Mesendoderm (in vitro differentiated cells): Measurements from ENCODE around the gene CD22.

Experiments used
- DNase-seq: peaks from one replicate; pipeline ENCODE4 v3.0.0; 2013
- H2AK5ac ChIP-seq: 2 replicates; pipeline ENCODE4 v1.6.1; 2013; ENCODE audit warnings: low read length, inconsistent platforms
- H2BK120ac ChIP-seq: 2 replicates; pipeline ENCODE4 v1.6.1; 2013; ENCODE audit warnings: low read depth, mild to moderate bottlenecking, low read length, moderate library complexity, mixed read lengths
- H2BK15ac ChIP-seq: replicated peaks from 2 replicates; pipeline ENCODE4 v1.6.1; 2013; ENCODE audit warnings: low read depth, mild to moderate bottlenecking, moderate library complexity
- H2BK5ac ChIP-seq: 2 replicates; pipeline ENCODE4 v1.6.1; 2013; ENCODE audit warnings: low read length, inconsistent platforms
- H3K18ac ChIP-seq: 2 replicates; pipeline ENCODE4 v1.6.1; 2013; ENCODE audit warnings: mild to moderate bottlenecking, low read length, mixed read lengths
- H3K23ac ChIP-seq: one replicate; pipeline ENCODE4 v1.6.1; 2013; ENCODE audit warnings: low read length
- H3K27ac ChIP-seq: 2 replicates; pipeline ENCODE4 v1.5.1; 2013; ENCODE audit warnings: low read depth, mild to moderate bottlenecking, inconsistent platforms, low read length, moderate library complexity
- H3K27me3 ChIP-seq: 2 replicates; pipeline ENCODE4 v1.6.1; 2013; ENCODE audit warnings: low read length, control low read depth, mild to moderate bottlenecking, inconsistent platforms; ENCODE audit not compliant: insufficient read depth, poor library complexity
- H3K36me3 ChIP-seq: 2 replicates; pipeline ENCODE4 v1.6.1; 2013; ENCODE audit warnings: low read length, inconsistent platforms; ENCODE audit not compliant: control insufficient read depth, insufficient read depth
- H3K4ac ChIP-seq: one replicate; pipeline ENCODE4 v1.6.1; 2013; ENCODE audit warnings: low read depth, mild to moderate bottlenecking, low read length, moderate library complexity
- H3K4me1 ChIP-seq: 2 replicates; pipeline ENCODE4 v1.6.1; 2013; ENCODE audit warnings: low read depth, low read length, inconsistent platforms; ENCODE audit not compliant: control insufficient read depth
- H3K4me2 ChIP-seq: 2 replicates; pipeline ENCODE4 v1.6.1; 2013; ENCODE audit warnings: low read length
- H3K4me3 ChIP-seq: 2 replicates; pipeline ENCODE4 v1.5.1; 2013; ENCODE audit warnings: mild to moderate bottlenecking, low read length
- H3K56ac ChIP-seq: one replicate; pipeline ENCODE4 v1.6.1; 2013; ENCODE audit warnings: low read length
- H3K79me1 ChIP-seq: 2 replicates; pipeline ENCODE4 v1.6.1; 2013; ENCODE audit warnings: low read length, inconsistent platforms
- H3K79me2 ChIP-seq: 2 replicates; pipeline ENCODE4 v1.6.1; 2013; ENCODE audit warnings: mild to moderate bottlenecking, low read length; ENCODE audit not compliant: control insufficient read depth, insufficient read depth
- H3K9ac ChIP-seq: 2 replicates; pipeline ENCODE4 v1.6.1; 2013; ENCODE audit warnings: low read length, inconsistent platforms
- H4K5ac ChIP-seq: one replicate; pipeline ENCODE4 v1.6.1; 2013; ENCODE audit warnings: low read length
- H4K8ac ChIP-seq: one replicate; pipeline ENCODE4 v1.6.1; 2013; ENCODE audit warnings: low read depth, mild to moderate bottlenecking, control low read depth, low read length, moderate library complexity
- WGBS: extraction: QIAGEN DNeasy Blood & Tissue Kit; methylation state at CpG from one replicate; pipeline ENCODE4 v1.1.7; 2013; ENCODE audit warnings: low lambda C conversion rate, missing lambda C conversion rate; ENCODE audit not compliant: insufficient coverage; ENCODE audit errors: extremely low coverage; 5-methylcytosine and 5-hydroxymethylcytosine counted together

The CD22 gene

GRCh38 chr19:35297515-35297848 is 31.5 kb upstream of the CD22 start:
- Histone ChIP-seq H2BK15ac (no peak overlapping the region), H2BK5ac (no peak overlapping the region), H3K4me1 (no peaks in the 10 kb centered on the region), H3K4me3 (no peak overlapping the region), H4K5ac (no peak overlapping the region), H3K4ac (no peak overlapping the region), H3K36me3 (no peaks in the 10 kb centered on the region), H3K27ac (no peak overlapping the region), H3K4me2 (no peak overlapping the region), H2AK5ac (peak overlapping the region; percentile 25), H3K23ac (no peak overlapping the region), H3K79me2 (no peaks in the 10 kb centered on the region), H3K27me3 (no peaks in the 10 kb centered on the region), H3K9ac (no peak overlapping the region), H3K79me1 (no peaks in the 10 kb centered on the region), H3K56ac (no peak overlapping the region), H2BK120ac (no peak overlapping the region), H3K18ac (no peak overlapping the region), H4K8ac (no peak overlapping the region)
- 100% methylated on average over 2 of the region's 3 CpGs for WGBS
- DNase-seq: no peak

GRCh38 chr19:35297922-35298321 is 31.1 kb upstream of the CD22 start:
- no peak for DNase-seq
- H3K79me1 ChIP-seq: no peaks in the 10 kb centered on the region
- H2BK120ac ChIP-seq: no peak overlapping the region
- H3K9ac ChIP-seq: no peak overlapping the region
- WGBS: 100% methylated on average over 2 of the region's 2 CpGs
- H3K4ac ChIP-seq: no peak overlapping the region
- H3K4me1 ChIP-seq: no peaks in the 10 kb centered on the region
- no peak overlapping the region for H4K8ac ChIP-seq
- H3K36me3 ChIP-seq: no peaks in the 10 kb centered on the region
- no peak overlapping the region for H3K56ac ChIP-seq
- H3K27ac ChIP-seq: no peak overlapping the region
- H3K4me2 ChIP-seq: no peak overlapping the region
- no peak overlapping the region for H2BK5ac ChIP-seq
- H4K5ac ChIP-seq: no peak overlapping the region
- H3K23ac ChIP-seq: no peak overlapping the region
- H2AK5ac ChIP-seq: no peak overlapping the region
- H3K18ac ChIP-seq: no peak overlapping the region
- H3K27me3 ChIP-seq: no peaks in the 10 kb centered on the region
- no peak overlapping the region for H3K4me3 ChIP-seq
- H2BK15ac ChIP-seq: no peak overlapping the region
- H3K79me2 ChIP-seq: no peaks in the 10 kb centered on the region

GRCh38 chr19:35298561-35298972 is 30.4 kb upstream of the CD22 start:
- DNase-seq: no peak
- Histone ChIP-seq H3K27ac (no peak overlapping the region), H3K36me3 (no peaks in the 10 kb centered on the region), H3K4me2 (no peak overlapping the region), H3K27me3 (no peaks in the 10 kb centered on the region), H3K9ac (no peak overlapping the region), H3K79me1 (no peaks in the 10 kb centered on the region), H3K56ac (no peak overlapping the region), H3K4ac (no peak overlapping the region), H3K4me3 (no peak overlapping the region), H3K18ac (no peak overlapping the region), H4K8ac (no peak overlapping the region), H3K23ac (no peak overlapping the region), H3K79me2 (no peaks in the 10 kb centered on the region), H2BK15ac (no peak overlapping the region), H3K4me1 (no peaks in the 10 kb centered on the region), H2BK120ac (no peak overlapping the region), H2BK5ac (no peak overlapping the region), H2AK5ac (no peak overlapping the region), H4K5ac (no peak overlapping the region)
- WGBS: 100% methylated on average over 5 of the region's 5 CpGs

- WGBS: no CpG with 5 or more reads among the region's 55 CpGs
Measured at GRCh38 chr19:35299523-35300338, 29.3 kb upstream of the CD22 start.

GRCh38 chr19:35300339-35300649 is 28.7 kb upstream of the CD22 start:
- Histone ChIP-seq H2AK5ac (no peak overlapping the region), H2BK5ac (no peak overlapping the region), H2BK15ac (no peak overlapping the region), H4K8ac (no peak overlapping the region), H3K9ac (no peak overlapping the region), H3K4me2 (no peak overlapping the region), H3K4ac (no peak overlapping the region), H3K79me1 (no peaks in the 10 kb centered on the region), H2BK120ac (no peak overlapping the region), H3K18ac (no peak overlapping the region), H3K4me1 (no peaks in the 10 kb centered on the region), H3K23ac (no peak overlapping the region), H3K4me3 (no peak overlapping the region), H3K27ac (no peak overlapping the region), H3K36me3 (no peaks in the 10 kb centered on the region), H3K27me3 (no peaks in the 10 kb centered on the region), H3K56ac (no peak overlapping the region), H4K5ac (no peak overlapping the region), H3K79me2 (no peaks in the 10 kb centered on the region)
- WGBS: no CpG with 5 or more reads among the region's 10 CpGs
- DNase-seq: no peak

More at GRCh38 chr19:35299523-35300338, 29.3 kb upstream of the CD22 start:
- no peak overlapping the region for H4K5ac ChIP-seq
- no peak overlapping the region for H3K23ac ChIP-seq
- no peak overlapping the region for H2BK15ac ChIP-seq
- no peak overlapping the region for H2AK5ac ChIP-seq
- H3K27me3 ChIP-seq: no peaks in the 10 kb centered on the region
- no peak overlapping the region for H2BK120ac ChIP-seq
- H3K4me3 ChIP-seq: no peak overlapping the region
- H3K36me3 ChIP-seq: no peaks in the 10 kb centered on the region
- no peaks in the 10 kb centered on the region for H3K4me1 ChIP-seq
- H3K4ac ChIP-seq: no peak overlapping the region
- H2BK5ac ChIP-seq: no peak overlapping the region
- H3K18ac ChIP-seq: no peak overlapping the region
- peak; percentile 43 for DNase-seq
- no peak overlapping the region for H3K4me2 ChIP-seq
- no peak overlapping the region for H3K56ac ChIP-seq
- no peaks in the 10 kb centered on the region for H3K79me1 ChIP-seq
- no peak overlapping the region for H3K9ac ChIP-seq
- no peak overlapping the region for H4K8ac ChIP-seq
- no peaks in the 10 kb centered on the region for H3K79me2 ChIP-seq
- H3K27ac ChIP-seq: no peak overlapping the region

GRCh38 chr19:35301961-35302360 is 27.0 kb upstream of the CD22 start:
- H3K9ac ChIP-seq: no peak overlapping the region
- no peak overlapping the region for H3K23ac ChIP-seq
- H3K79me1 ChIP-seq: no peaks in the 10 kb centered on the region
- no peaks in the 10 kb centered on the region for H3K27me3 ChIP-seq
- H3K4me3 ChIP-seq: no peak overlapping the region
- no peak overlapping the region for H4K5ac ChIP-seq
- H3K56ac ChIP-seq: no peak overlapping the region
- H3K4me2 ChIP-seq: no peak overlapping the region
- H2AK5ac ChIP-seq: no peak overlapping the region
- 100% methylated on average over 1 of the region's 2 CpGs for WGBS
- no peaks in the 10 kb centered on the region for H3K79me2 ChIP-seq
- no peaks in the 10 kb centered on the region for H3K4me1 ChIP-seq
- DNase-seq: no peak
- no peak overlapping the region for H2BK5ac ChIP-seq
- no peak overlapping the region for H4K8ac ChIP-seq
- no peak overlapping the region for H2BK120ac ChIP-seq
- H3K4ac ChIP-seq: no peak overlapping the region
- H2BK15ac ChIP-seq: no peak overlapping the region
- no peak overlapping the region for H3K18ac ChIP-seq
- no peaks in the 10 kb centered on the region for H3K36me3 ChIP-seq
- H3K27ac ChIP-seq: no peak overlapping the region
